ENCODE data around the gene AGTRAP. TPM values are rescaled to one million over a fixed set of nuclear protein-coding genes. Genes with fewer than 3 reads are reported as not detected.
A peak's percentile ranks its signal among the peaks of the same experiment; 100 is the strongest.

Gene AGTRAP
- total and polyA plus RNA-seq, 2 of the 8 experiments (the other 6 are each of a cell fraction or from before 2014, with no cell fraction given), result 69.7 to 192 TPM

DNA sequence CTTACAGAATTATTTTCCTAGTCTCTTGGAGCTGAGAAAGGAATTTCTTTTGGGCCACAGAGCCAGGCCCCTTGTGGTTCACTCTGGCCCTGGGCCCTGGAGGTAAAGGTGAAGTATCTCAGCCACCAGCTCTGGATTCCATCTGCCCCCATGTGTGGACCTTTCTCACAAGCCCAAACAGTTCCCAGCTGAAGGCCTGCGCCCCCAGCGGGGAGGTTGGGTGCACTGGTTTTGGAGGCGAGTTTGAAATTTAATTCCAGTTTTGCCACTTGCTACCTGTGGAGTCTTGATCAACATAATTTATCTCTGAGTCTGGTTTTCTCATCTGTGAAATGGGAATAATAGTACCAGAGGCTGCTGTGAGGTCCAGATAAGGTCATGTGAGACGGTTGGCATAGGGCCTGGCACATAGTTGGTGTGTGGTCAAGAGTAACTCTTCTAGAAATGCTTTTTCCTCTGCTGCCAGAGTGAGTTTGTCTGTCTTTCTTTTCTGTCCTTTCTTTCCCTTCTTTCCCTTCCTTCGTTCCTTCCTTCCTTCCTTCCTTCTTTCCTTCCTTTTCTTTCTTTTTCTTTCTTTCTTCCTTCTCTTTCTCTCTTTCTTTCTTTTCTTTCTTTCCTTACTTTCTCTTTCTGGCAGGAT is 6.1 kb downstream of the AGTRAP start:
- H4K20me1 ChIP-seq (replicated peaks in 1 of 2; ENCODE audit: control insufficient read depth in 1 of 2, insufficient read depth in 2 of 2, low read length in 2 of 2), result peaks cover 0 to 2% of the 10 kb centered on the region in 2 experiments

More for the DNA sequence above, 6.1 kb downstream of the AGTRAP start:
- H3K18ac ChIP-seq (ENCODE audit: extremely low read depth, low read length), result no peak overlapping the region
- H2BK120ac ChIP-seq (replicated peaks; ENCODE audit: low read depth, low read length), result no peak overlapping the region
- POLR2A ChIA-PET (ENCODE audit: partially characterized antibody), result interaction anchor here (0.6 to 1.2 kb wide), 4 partner anchors 13 to 524 kb away, joined by 3 to 4 read pairs (median 3); no protein-coding TSS in a partner anchor
- H3K4ac ChIP-seq (replicated peaks; ENCODE audit: insufficient read length, low read depth, low read length), result no peak overlapping the region
- H2BK15ac ChIP-seq (ENCODE audit: low read length), result no peak overlapping the region
- no peak overlapping the region for H3K9ac ChIP-seq (replicated peaks in 1 of 4; ENCODE audit: extremely low read depth in 1 of 4, low read depth in 3 of 4, low read length in 3 of 4)
- no peak overlapping the region for H3K56ac ChIP-seq (replicated peaks; ENCODE audit: insufficient read length, low read depth, low read length)
- no peak overlapping the region for H2AK5ac ChIP-seq (ENCODE audit: low read depth, low read length)
- no peak overlapping the region for H4K5ac ChIP-seq (ENCODE audit: insufficient read length, low read depth, low read length)
- no peak overlapping the region for H3K4me2 ChIP-seq (ENCODE audit: insufficient read depth in 1 of 2, low read depth in 2 of 2, low read length in 2 of 2)
- peaks cover 0 to 9% of the 10 kb centered on the region in 2 experiments; a peak in 1 of 4 replicates for H3K79me2 ChIP-seq (ENCODE audit: control insufficient read depth in 1 of 2, insufficient read depth in 2 of 2, low read length in 2 of 2)
- H2BK12ac ChIP-seq (ENCODE audit: low read depth, low read length), result no peak overlapping the region
- FAIRE-seq (no peak), DNase-seq (ENCODE audit: low read depth in 1 of 2, low spot score in 2 of 2) (no peak)
- no peak overlapping the region for H3K27ac ChIP-seq (ENCODE audit: low read depth, low read length)
- 79% methylated on average over 5 of the region's 5 CpGs; no CpG with 5 or more reads in 1 of the 2 experiments for WGBS, 2 experiments (ENCODE audit: extremely low coverage in 1 of 2, insufficient coverage in 1 of 2, insufficient read length in 1 of 2, insufficient replicate concordance in 2 of 2, low coverage in 1 of 2, low lambda C conversion rate in 2 of 2, missing lambda C conversion rate in 1 of 2)
- no peak overlapping the region for H3K23ac ChIP-seq (ENCODE audit: insufficient read length)
- no peaks in the 10 kb centered on the region for H3K27me3 ChIP-seq (replicated peaks in 1 of 4; ENCODE audit: control insufficient read depth in 3 of 4, extremely low read depth in 1 of 4, insufficient read depth in 3 of 4, low read length in 3 of 4)
- no peak overlapping the region for H4K91ac ChIP-seq (replicated peaks; ENCODE audit: insufficient read length, low read length)
- H3K4me1 ChIP-seq (replicated peaks in 1 of 4; ENCODE audit: control insufficient read depth in 3 of 4, insufficient read depth in 4 of 4, low read length in 3 of 4), result peaks cover 3 to 20% (median 7%) of the 10 kb centered on the region in 4 experiments; a peak in 6 of 7 replicates
- no peak overlapping the region for H2AFZ ChIP-seq (ENCODE audit: low read length)
- CTCF ChIA-PET (ENCODE audit: partially characterized antibody), result interaction anchor here (0.6 to 2.9 kb wide), 7 partner anchors 8 to 143 kb away, joined by 3 to 17 read pairs (median 4); no protein-coding TSS in a partner anchor
- no peak overlapping the region for H3K4me3 ChIP-seq (ENCODE audit: extremely low read depth in 1 of 4, insufficient read depth in 2 of 4, low read depth in 3 of 4, low read length in 4 of 4)
- H2BK20ac ChIP-seq (ENCODE audit: low read length), result no peak overlapping the region
- no peak overlapping the region for H3K14ac ChIP-seq (ENCODE audit: insufficient read length)
- peaks cover 2 to 10% (median 3%) of the 10 kb centered on the region in 4 experiments; a peak in 3 of 8 replicates for H3K36me3 ChIP-seq (ENCODE audit: control insufficient read depth in 2 of 4, insufficient read depth in 4 of 4, low read length in 3 of 4)
- TF ChIP-seq, protein P1, sequence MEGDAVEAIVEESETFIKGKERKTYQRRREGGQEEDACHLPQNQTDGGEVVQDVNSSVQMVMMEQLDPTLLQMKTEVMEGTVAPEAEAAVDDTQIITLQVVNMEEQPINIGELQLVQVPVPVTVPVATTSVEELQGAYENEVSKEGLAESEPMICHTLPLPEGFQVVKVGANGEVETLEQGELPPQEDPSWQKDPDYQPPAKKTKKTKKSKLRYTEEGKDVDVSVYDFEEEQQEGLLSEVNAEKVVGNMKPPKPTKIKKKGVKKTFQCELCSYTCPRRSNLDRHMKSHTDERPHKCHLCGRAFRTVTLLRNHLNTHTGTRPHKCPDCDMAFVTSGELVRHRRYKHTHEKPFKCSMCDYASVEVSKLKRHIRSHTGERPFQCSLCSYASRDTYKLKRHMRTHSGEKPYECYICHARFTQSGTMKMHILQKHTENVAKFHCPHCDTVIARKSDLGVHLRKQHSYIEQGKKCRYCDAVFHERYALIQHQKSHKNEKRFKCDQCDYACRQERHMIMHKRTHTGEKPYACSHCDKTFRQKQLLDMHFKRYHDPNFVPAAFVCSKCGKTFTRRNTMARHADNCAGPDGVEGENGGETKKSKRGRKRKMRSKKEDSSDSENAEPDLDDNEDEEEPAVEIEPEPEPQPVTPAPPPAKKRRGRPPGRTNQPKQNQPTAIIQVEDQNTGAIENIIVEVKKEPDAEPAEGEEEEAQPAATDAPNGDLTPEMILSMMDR (IDR thresholded peaks at IDR 0.05; ENCODE audit: control extremely low read depth in 1 of 3, insufficient read depth in 1 of 3, low read depth in 1 of 3, low read length in 3 of 3), result peak in 2 of 3 experiments; percentile 13 to 24; a peak in 2 of 4 replicates
- no peak for TF ChIP-seq GTF2F1 (IDR thresholded peaks at IDR 0.05; ENCODE audit: borderline replicate concordance, low read depth, low read length)
- H3K23me2 ChIP-seq (ENCODE audit: low read depth, low read length), result peaks cover 3% of the 10 kb centered on the region
- H4K8ac ChIP-seq (ENCODE audit: extremely low read depth, insufficient read depth, low read length), result no peak overlapping the region
- H3K79me1 ChIP-seq (ENCODE audit: low read depth, low read length), result peaks cover 2% of the 10 kb centered on the region; the same call in 1 of the 2 replicates
- H2BK5ac ChIP-seq (ENCODE audit: low read depth, low read length), result no peak overlapping the region; the same call in 1 of the 2 replicates
- no peaks in the 10 kb centered on the region for H3K9me3 ChIP-seq (ENCODE audit: insufficient read depth in 2 of 2, low read depth in 1 of 2, low read length in 1 of 2)

All from H1 (cell line).